Ishikawa (cell line): Measurements from ENCODE around the gene CYBC1.

ENCODE experiments used
- EGR1 ChIP-seq: IDR thresholded peaks from 2 replicates; pipeline ENCODE4 v1.6.1; 2012
- RAD21 ChIP-seq: IDR thresholded peaks from 2 replicates; pipeline ENCODE4 v1.6.1; 2012; ENCODE audit warnings: low read depth
- TEAD4 ChIP-seq: IDR thresholded peaks from 2 replicates; pipeline ENCODE4 v1.6.1; 2012

GRCh38 chr17:82441691-82442487 lies 8.7 kb downstream of the CYBC1 start:
- TF ChIP-seq EGR1, result no peak
- TF ChIP-seq TEAD4, result no peak
- no peak for TF ChIP-seq RAD21
